Right lobe of liver (tissue), 4 donors: ENCODE data around the gene MRPS17.

ENCODE experiments used
- POLR2A ChIP-seq: fragments of 450-650 bp; IDR thresholded peaks from one replicate; pipeline ENCODE4 v1.6.1; 2017; ENCODE audit warnings: antibody characterized with exemption, mild to moderate bottlenecking
- TF ChIP-seq, protein P1 (sequence below), 4 donors: fragments of 200-600 bp in 3 of 4; fragments of 450-650 bp in 1 of 4; IDR thresholded peaks; one replicate each; pipeline versions ENCODE4 v1.5.1 to v1.8.0; 2016 to 2022; ENCODE audit warnings: antibody characterized with exemption in 4 of 4, mild to moderate bottlenecking in 2 of 4
- donor health status: DM: no; HTN: no; CAD: no.
- donor health status: DM: no; HTN: no; CAD: no.
- donor health status: DM: no; HTN: yes; CAD: no.

DNA sequence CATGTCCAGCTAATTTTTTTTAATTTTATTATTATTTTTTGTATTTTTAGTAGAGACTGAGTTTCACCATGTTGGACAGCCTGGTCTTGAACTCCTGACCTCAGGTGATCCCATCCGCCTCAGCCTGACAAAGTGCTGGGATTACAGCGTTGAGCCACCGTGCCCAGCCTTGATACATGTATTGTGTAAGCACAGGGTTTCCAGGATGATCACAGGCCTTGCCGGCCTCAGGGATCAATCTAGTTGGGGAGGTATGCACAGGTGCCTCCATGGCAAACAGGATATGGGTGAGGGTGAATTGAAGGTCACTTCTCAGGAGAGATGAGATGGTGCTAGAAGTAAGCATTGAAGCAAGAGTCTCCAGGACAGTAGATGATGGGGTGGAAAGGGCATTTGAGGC is 5.5 kb downstream of the MRPS17 start:
- TF ChIP-seq, protein P1, sequence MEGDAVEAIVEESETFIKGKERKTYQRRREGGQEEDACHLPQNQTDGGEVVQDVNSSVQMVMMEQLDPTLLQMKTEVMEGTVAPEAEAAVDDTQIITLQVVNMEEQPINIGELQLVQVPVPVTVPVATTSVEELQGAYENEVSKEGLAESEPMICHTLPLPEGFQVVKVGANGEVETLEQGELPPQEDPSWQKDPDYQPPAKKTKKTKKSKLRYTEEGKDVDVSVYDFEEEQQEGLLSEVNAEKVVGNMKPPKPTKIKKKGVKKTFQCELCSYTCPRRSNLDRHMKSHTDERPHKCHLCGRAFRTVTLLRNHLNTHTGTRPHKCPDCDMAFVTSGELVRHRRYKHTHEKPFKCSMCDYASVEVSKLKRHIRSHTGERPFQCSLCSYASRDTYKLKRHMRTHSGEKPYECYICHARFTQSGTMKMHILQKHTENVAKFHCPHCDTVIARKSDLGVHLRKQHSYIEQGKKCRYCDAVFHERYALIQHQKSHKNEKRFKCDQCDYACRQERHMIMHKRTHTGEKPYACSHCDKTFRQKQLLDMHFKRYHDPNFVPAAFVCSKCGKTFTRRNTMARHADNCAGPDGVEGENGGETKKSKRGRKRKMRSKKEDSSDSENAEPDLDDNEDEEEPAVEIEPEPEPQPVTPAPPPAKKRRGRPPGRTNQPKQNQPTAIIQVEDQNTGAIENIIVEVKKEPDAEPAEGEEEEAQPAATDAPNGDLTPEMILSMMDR (IDR thresholded peaks at IDR 0.05), result no peak
- TF ChIP-seq POLR2A, result no peak
